GM19455 (cell line): Measurements from ENCODE around the gene INSYN2B.

Source experiments
- ATAC-seq: cut with Tn5 transposase; IDR thresholded peaks from one replicate; pipeline ENCODE4 v1.9.1; 2021; ENCODE audit not compliant: unreplicated experiment

Gene INSYN2B

GRCh38 chr5:169895926-169896325, 84.4 kb downstream of the INSYN2B start:
- ATAC-seq, result no peak

- no peak for ATAC-seq
Observed at GRCh38 chr5:169893571-169893970, 86.7 kb downstream of the INSYN2B start.

- ATAC-seq, result no peak
Observed at GRCh38 chr5:169893010-169893409, 87.3 kb downstream of the INSYN2B start.

- ATAC-seq, result no peak
Observed at GRCh38 chr5:169889572-169889971, 90.7 kb downstream of the INSYN2B start.

GRCh38 chr5:169886677-169887076, 93.6 kb downstream of the INSYN2B start:
- ATAC-seq, result no peak

GRCh38 chr5:169886033-169886432, 94.3 kb downstream of the INSYN2B start:
- ATAC-seq, result no peak

- no peak for ATAC-seq
Observed at GRCh38 chr5:169881702-169882303, 98.5 kb downstream of the INSYN2B start.

GRCh38 chr5:169880785-169881184, 99.5 kb downstream of the INSYN2B start:
- ATAC-seq, result no peak

GRCh38 chr5:169880012-169880663, 100.2 kb downstream of the INSYN2B start:
- ATAC-seq, result peak; percentile 57

- ATAC-seq, result no peak
Observed at GRCh38 chr5:169876386-169876785, 103.9 kb downstream of the INSYN2B start.

GRCh38 chr5:169875731-169876130, 104.6 kb downstream of the INSYN2B start:
- no peak for ATAC-seq

GRCh38 chr5:169875091-169875728, 105.1 kb downstream of the INSYN2B start:
- no peak for ATAC-seq

GRCh38 chr5:169874621-169875020, 105.7 kb downstream of the INSYN2B start:
- no peak for ATAC-seq

GRCh38 chr5:169873642-169874041, 106.7 kb downstream of the INSYN2B start:
- ATAC-seq, result no peak

GRCh38 chr5:169871826-169872490, 108.3 kb downstream of the INSYN2B start:
- no peak for ATAC-seq

GRCh38 chr5:169870211-169870610, 110.1 kb downstream of the INSYN2B start:
- no peak for ATAC-seq

GRCh38 chr5:169869066-169869465, 111.2 kb downstream of the INSYN2B start:
- ATAC-seq, result no peak

GRCh38 chr5:169867347-169867746, 112.9 kb downstream of the INSYN2B start:
- no peak for ATAC-seq

- no peak for ATAC-seq
Observed at GRCh38 chr5:169864483-169864882, 115.8 kb downstream of the INSYN2B start.

GRCh38 chr5:169862391-169862811, 117.9 kb downstream of the INSYN2B start:
- no peak for ATAC-seq

GRCh38 chr5:169861934-169862333, 118.4 kb downstream of the INSYN2B start:
- no peak for ATAC-seq

GRCh38 chr5:169861433-169861832, 118.9 kb downstream of the INSYN2B start:
- no peak for ATAC-seq
